ENCODE results near the gene PTPRT.

- TF ChIP-seq CTCF (conservative IDR thresholded peaks at IDR 0.05 in 1 of 2, IDR thresholded peaks at IDR 0.05 in 1 of 2; ENCODE audit: low read depth in 1 of 2, low read length in 2 of 2) (no peak), EZH2 (IDR thresholded peaks at IDR 0.05; ENCODE audit: low read length, missing control alignments) (no peak)
Measured at GRCh38 chr20:42986143-42986773, 203.4 kb downstream of the PTPRT start.
